ENCODE results near the gene SCN2B. TPM values are rescaled to one million over a fixed set of nuclear protein-coding genes. Genes with fewer than 3 reads are reported as not detected.

The SCN2B gene
- total and polyA plus RNA-seq, 2 of the 13 experiments (the other 11 are each of a cell fraction or from before 2014, with no cell fraction given), result 0.01 to 0.02 TPM

DNA sequence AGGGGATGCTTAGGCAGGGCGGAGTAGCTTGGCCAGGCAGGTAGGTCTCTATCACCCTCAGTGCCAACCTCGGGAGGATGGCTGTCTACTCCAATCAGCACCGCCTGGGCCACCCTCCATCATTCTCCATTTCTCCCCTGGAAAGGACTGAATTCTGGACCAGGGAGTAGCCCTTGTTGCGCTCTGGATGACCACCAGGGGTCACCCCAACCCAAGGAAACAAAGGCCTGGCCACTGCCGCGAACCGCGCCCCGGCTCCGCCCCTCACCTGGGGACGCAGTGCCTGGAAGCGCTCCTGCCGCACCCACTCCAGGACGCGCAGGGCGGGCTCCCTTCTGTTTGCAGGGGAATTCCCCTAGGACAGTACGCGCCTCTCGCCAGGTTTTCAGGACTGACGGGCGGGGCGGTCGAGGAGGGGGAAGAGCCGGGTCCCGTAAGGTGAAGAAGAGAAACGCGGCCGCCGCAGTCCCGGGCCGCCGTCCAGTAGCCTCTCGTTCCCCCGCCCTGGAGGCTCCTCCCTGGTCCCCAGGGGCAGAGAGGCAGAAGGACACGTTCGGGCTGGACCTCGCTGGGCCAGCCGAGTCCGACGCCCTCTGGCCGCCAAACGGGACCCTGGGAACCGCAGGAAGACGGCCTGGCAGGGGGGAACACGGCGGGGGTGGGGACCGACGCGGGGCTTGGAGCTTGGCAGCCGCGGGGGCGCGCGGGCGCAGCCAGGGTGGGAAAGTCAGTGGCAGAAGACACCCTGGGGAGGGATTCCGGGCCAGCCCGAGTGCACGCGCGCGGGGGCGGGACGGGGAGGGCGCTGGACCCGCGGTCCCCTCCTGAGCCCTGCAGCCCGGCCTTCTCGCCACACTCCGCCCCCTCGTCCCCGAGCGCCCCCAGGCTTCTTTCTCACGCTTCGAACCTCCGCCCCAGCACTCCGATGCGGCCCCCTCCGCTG lies 30.9 kb downstream of the SCN2B start (continued):
- TF ChIP-seq, protein P1, sequence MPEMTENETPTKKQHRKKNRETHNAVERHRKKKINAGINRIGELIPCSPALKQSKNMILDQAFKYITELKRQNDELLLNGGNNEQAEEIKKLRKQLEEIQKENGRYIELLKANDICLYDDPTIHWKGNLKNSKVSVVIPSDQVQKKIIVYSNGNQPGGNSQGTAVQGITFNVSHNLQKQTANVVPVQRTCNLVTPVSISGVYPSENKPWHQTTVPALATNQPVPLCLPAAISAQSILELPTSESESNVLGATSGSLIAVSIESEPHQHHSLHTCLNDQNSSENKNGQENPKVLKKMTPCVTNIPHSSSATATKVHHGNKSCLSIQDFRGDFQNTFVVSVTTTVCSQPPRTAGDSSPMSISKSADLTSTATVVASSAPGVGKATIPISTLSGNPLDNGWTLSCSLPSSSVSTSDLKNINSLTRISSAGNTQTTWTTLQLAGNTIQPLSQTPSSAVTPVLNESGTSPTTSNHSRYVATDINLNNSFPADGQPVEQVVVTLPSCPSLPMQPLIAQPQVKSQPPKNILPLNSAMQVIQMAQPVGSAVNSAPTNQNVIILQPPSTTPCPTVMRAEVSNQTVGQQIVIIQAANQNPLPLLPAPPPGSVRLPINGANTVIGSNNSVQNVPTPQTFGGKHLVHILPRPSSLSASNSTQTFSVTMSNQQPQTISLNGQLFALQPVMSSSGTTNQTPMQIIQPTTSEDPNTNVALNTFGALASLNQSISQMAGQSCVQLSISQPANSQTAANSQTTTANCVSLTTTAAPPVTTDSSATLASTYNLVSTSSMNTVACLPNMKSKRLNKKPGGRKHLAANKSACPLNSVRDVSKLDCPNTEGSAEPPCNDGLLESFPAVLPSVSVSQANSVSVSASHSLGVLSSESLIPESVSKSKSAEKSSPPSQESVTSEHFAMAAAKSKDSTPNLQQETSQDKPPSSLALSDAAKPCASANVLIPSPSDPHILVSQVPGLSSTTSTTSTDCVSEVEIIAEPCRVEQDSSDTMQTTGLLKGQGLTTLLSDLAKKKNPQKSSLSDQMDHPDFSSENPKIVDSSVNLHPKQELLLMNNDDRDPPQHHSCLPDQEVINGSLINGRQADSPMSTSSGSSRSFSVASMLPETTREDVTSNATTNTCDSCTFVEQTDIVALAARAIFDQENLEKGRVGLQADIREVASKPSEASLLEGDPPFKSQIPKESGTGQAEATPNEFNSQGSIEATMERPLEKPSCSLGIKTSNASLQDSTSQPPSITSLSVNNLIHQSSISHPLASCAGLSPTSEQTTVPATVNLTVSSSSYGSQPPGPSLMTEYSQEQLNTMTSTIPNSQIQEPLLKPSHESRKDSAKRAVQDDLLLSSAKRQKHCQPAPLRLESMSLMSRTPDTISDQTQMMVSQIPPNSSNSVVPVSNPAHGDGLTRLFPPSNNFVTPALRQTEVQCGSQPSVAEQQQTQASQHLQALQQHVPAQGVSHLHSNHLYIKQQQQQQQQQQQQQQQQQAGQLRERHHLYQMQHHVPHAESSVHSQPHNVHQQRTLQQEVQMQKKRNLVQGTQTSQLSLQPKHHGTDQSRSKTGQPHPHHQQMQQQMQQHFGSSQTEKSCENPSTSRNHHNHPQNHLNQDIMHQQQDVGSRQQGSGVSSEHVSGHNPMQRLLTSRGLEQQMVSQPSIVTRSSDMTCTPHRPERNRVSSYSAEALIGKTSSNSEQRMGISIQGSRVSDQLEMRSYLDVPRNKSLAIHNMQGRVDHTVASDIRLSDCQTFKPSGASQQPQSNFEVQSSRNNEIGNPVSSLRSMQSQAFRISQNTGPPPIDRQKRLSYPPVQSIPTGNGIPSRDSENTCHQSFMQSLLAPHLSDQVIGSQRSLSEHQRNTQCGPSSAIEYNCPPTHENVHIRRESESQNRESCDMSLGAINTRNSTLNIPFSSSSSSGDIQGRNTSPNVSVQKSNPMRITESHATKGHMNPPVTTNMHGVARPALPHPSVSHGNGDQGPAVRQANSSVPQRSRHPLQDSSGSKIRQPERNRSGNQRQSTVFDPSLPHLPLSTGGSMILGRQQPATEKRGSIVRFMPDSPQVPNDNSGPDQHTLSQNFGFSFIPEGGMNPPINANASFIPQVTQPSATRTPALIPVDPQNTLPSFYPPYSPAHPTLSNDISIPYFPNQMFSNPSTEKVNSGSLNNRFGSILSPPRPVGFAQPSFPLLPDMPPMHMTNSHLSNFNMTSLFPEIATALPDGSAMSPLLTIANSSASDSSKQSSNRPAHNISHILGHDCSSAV (CRISPR knock-in tag; IDR thresholded peaks at IDR 0.05; ENCODE audit: borderline replicate concordance), result no peak
- TF ChIP-seq XBP1 (CRISPR knock-in tag; IDR thresholded peaks at IDR 0.05) (no peak), PCBP2 (optimal IDR thresholded peaks at IDR 0.05; ENCODE audit: low read depth, low read length, poor library complexity, severe bottlenecking) (no peak), ATF7 (IDR thresholded peaks at IDR 0.05) (no peak), ATF7 (CRISPR knock-in tag; IDR thresholded peaks at IDR 0.05) (peak; percentile 11; the same call in 1 of the 2 replicates), ZNF816 (CRISPR knock-in tag; IDR thresholded peaks at IDR 0.05; ENCODE audit: borderline replicate concordance) (no peak), ZNF253 (CRISPR knock-in tag; IDR thresholded peaks at IDR 0.05; ENCODE audit: borderline replicate concordance) (no peak), ZNF841 (CRISPR knock-in tag; IDR thresholded peaks at IDR 0.05; ENCODE audit: borderline replicate concordance) (no peak), ZSCAN20 (CRISPR knock-in tag; IDR thresholded peaks at IDR 0.05; ENCODE audit: borderline replicate concordance) (no peak), ESRRA (CRISPR knock-in tag; IDR thresholded peaks at IDR 0.05; ENCODE audit: low read depth) (peak; percentile 32; the same call in 1 of the 2 replicates), ISL2 (CRISPR knock-in tag; IDR thresholded peaks at IDR 0.05) (no peak), ZFP36 (IDR thresholded peaks at IDR 0.05; ENCODE audit: borderline replicate concordance, low read depth, low read length, partially characterized antibody) (peak; percentile 7), HMG20A (CRISPR knock-in tag; IDR thresholded peaks at IDR 0.05; ENCODE audit: borderline replicate concordance) (no peak), RFX5 (IDR thresholded peaks at IDR 0.05; ENCODE audit: low read depth, low read length) (no peak), ZNF343 (CRISPR knock-in tag; IDR thresholded peaks at IDR 0.05) (no peak; the same call in 1 of the 2 replicates), LCORL (IDR thresholded peaks at IDR 0.05) (no peak), LCORL (CRISPR knock-in tag; IDR thresholded peaks at IDR 0.05) (peak; percentile 75), STAG1 (CRISPR knock-in tag; IDR thresholded peaks at IDR 0.05) (peak; percentile 97)
- TF ChIP-seq, protein P2, sequence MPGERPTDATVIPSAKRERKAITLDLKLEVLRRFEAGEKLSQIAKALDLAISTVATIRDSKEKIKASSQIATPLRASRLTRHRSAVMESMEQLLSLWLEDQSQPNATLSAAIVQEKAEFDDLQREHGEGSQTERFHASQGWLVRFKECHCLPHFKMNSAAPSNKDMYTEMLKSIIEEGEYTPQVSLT (CRISPR knock-in tag; IDR thresholded peaks at IDR 0.05; ENCODE audit: borderline replicate concordance, low read depth), result no peak
- TF ChIP-seq, protein P3, sequence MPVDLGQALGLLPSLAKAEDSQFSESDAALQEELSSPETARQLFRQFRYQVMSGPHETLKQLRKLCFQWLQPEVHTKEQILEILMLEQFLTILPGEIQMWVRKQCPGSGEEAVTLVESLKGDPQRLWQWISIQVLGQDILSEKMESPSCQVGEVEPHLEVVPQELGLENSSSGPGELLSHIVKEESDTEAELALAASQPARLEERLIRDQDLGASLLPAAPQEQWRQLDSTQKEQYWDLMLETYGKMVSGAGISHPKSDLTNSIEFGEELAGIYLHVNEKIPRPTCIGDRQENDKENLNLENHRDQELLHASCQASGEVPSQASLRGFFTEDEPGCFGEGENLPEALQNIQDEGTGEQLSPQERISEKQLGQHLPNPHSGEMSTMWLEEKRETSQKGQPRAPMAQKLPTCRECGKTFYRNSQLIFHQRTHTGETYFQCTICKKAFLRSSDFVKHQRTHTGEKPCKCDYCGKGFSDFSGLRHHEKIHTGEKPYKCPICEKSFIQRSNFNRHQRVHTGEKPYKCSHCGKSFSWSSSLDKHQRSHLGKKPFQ (CRISPR knock-in tag; IDR thresholded peaks at IDR 0.05; ENCODE audit: insufficient replicate concordance), result no peak
